GM11168 (cell line): ENCODE measurements around the gene SLC24A4.
"Not testable (repeated sequence)": the region's sequence is repeated elsewhere in the genome, so short reads cannot be mapped to it uniquely, and the experiment has no call there.

Experiments used
- in situ Hi-C: fragments of 300-500 bp; cut with MboI; formaldehyde crosslinking; loops from one replicate; pipeline ENCODE4 v1.12.0; 2022; ENCODE audit warnings: low sequenced_read_pairs; ENCODE audit not compliant: unreplicated experiment

SLC24A4 gene

GRCh38 chr14:92398888-92399636 is 76.1 kb downstream of the SLC24A4 start:
- in situ Hi-C loops: no loop called here

DNA sequence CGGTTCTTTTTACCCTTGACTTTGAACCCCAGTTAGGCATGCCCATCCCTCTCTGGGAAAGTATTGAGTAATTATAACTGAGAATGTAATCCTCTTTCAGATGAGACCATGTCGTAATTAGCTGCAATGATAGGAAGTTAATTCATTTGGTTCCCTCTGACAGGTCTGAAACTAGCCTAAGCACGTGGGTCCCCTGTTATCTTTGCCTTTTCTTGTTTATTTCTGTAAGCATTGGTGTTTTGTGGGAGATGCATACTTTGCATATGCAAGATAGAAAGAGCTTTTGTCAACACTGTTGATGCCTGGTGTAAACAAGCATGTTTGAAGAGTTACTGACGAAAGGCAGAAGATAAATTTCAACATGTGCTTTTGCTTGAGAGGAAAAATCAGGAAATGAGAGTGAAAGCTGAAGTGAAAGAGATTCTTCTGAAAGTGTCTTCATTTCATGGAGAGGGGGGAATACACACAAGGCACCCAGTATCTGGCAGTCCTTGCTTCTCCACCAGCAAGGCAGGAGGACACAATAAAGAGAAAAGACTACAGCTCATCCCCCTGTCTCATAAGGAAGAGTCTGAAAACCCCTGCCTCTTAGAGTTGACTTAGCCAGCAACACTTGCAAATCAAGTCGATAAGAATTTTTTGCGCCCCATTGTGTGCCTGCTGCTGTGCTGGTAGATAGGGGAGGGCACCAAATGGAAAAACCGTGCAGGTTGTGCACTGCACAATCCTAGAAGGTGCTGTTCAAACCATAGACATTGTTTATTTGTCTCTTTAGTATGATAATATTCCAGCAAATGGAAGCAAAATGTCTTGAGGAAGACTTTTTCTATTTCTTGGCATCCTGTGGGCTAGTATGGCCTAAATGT is 77.8 kb downstream of the SLC24A4 start:
- in situ Hi-C loops: no loop called here

DNA sequence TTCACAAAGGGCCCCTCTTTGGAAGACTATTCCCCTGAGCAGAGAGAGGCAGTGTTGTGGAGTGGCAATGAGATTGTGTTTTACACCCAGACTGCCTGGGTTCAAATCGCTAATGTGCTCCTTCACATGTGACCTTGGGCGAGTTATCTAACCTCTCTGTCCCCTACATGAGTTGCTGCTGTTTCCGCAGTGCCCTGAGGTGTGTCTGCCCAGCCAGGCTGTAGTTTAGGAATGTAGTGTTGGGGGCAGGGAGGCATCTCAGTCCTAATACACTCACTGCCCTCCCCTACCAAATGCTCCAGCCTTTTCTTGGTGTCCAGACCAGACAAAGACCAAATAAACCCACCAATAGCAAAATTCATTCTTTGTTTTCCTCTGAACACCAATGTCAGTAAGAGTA is 78.6 kb downstream of the SLC24A4 start:
- in situ Hi-C loops: no loop called here

- in situ Hi-C loops: not testable (repeated sequence)
Observed at GRCh38 chr14:92402500-92402899, 79.5 kb downstream of the SLC24A4 start.

GRCh38 chr14:92404018-92404417 is 81.1 kb downstream of the SLC24A4 start:
- in situ Hi-C loops: no loop called here

- in situ Hi-C loops: no loop called here
Observed at GRCh38 chr14:92404421-92404820, 81.5 kb downstream of the SLC24A4 start.

DNA sequence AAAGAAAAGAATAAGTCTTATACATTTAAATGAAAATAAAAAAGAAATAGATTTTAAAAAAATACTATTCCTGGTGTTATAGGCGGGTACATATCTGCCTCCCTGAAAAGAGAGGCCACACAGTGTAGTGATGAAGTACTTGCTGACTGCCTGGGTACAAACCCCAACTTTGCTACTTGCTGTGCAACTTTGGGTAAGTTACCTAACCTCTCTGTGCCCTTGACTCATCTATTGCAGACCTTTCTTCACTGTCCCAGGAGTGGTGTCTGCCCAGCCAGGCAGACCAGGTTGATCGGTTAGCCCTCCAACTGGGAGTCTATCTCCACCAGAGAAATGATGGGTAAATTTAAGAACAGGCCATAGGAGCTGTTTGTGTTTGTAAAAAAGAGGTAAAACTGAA is 82.0 kb downstream of the SLC24A4 start:
- in situ Hi-C loops: no loop called here

DNA sequence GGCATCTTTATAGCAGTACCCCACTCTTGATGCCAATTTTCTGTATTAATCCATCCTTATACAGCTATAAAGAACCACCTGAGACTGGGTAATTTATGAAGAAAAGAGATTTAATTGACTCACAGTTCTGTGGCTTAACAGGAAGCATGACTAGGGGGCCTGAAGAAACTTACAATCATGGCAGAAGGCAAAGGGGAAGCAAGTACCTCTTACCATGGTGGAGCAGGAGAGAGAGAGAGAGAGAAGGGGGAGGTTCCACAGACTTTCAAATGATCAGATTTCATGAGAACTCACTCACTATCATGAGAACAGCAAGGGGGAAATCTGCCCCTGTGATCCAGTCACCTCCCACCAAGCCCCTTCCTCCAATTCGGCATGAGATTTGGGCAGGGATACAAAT is 84.4 kb downstream of the SLC24A4 start:
- in situ Hi-C loops: no loop called here

- in situ Hi-C loops: no loop called here
Observed at GRCh38 chr14:92409043-92409442, 86.1 kb downstream of the SLC24A4 start.

GRCh38 chr14:92411135-92411534 is 88.2 kb downstream of the SLC24A4 start:
- in situ Hi-C loops: no loop called here

GRCh38 chr14:92411941-92412340 is 89.0 kb downstream of the SLC24A4 start:
- in situ Hi-C loops: no loop called here

GRCh38 chr14:92412912-92413311 is 89.9 kb downstream of the SLC24A4 start:
- in situ Hi-C loops: no loop called here

GRCh38 chr14:92413379-92413778 is 90.4 kb downstream of the SLC24A4 start:
- in situ Hi-C loops: no loop called here

GRCh38 chr14:92414690-92415445 is 91.9 kb downstream of the SLC24A4 start:
- in situ Hi-C loops: no loop called here

GRCh38 chr14:92415969-92416368 is 93.0 kb downstream of the SLC24A4 start:
- in situ Hi-C loops: no loop called here

DNA sequence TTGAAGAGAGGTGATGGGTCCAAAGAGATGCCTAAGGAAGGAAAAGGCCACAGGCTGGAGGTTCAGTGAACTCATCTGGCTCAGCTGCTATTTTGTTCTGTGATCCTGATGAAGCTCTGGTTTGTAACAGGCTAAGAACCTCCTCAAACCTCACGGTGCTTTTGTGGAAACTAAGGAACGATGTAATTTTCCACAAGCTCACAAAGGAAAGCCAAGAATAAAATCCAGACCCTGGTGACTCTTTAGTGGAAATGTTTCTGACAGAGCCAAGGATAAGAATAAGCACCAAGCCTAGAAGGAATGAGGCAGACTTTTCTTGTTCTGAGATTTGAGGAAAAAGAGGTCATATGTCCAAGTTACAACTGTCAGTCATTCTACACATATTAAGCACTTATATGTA is 93.6 kb downstream of the SLC24A4 start:
- in situ Hi-C loops: no loop called here

DNA sequence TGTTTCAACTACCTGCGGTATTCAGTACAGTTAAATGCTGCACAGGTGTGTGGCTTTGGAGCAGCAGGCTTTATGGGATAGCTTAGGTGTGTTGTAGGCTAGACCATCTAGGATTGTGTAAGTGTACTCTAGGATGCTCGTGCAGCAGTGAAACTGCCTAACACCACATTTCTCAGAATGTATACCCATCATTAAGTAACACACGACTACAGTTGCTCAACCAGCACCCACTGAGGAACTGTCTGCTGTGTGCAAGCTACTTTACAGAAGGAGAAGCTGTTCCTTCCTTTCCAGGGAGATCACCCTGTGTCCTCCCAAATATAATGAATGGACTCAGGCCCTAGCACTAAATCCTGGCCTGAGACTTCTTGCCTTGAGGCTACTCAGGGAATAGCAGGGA is 94.8 kb downstream of the SLC24A4 start:
- in situ Hi-C loops: no loop called here

DNA sequence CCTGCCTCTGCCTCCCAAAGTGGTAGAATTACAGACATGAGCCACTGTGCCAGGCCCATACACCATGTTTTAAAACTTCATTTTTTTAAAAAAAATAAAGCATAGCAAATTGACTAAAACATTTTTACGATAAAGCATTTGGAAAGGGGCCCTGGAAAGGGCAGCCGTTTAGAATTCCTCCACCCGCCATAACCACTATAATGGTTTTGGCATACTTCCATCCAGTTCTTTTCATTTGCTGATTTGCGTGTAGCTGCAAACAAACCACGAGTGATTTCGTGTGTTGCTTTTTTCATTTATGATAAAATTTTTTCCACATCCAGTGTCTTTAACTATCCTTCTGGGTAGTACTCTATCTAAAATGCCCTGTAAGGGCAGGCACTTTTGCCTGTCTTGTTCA is 98.8 kb downstream of the SLC24A4 start:
- in situ Hi-C loops: no loop called here

- in situ Hi-C loops: no loop called here
Observed at GRCh38 chr14:92425101-92425500, 102.1 kb downstream of the SLC24A4 start.

- in situ Hi-C loops: no loop called here
Observed at GRCh38 chr14:92426237-92426636, 103.3 kb downstream of the SLC24A4 start.

DNA sequence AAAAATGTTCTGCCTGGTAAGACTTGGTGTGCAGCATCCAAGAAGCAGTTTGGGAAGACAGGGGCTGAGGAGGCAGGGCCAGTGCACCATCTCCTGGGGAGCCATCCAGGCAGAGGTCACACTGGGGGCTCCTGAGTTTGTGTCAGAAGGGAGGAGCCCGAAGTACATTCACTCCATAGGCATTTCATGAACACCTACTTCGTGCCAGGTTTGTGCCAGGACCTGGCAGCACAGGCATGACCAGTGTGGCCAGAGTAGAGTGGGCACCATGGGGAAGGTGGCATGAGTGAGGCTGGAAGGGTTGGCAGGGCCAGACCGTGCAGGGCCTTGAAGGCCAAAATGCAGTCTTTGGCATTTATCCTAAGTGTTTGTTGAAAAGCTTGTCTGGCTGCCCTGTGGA is 104.1 kb downstream of the SLC24A4 start:
- in situ Hi-C loops: no loop called here
